HL-60 (cell line): ENCODE results near the gene MSI2.

Experiments used
- CTCF ChIP-seq: IDR thresholded peaks from one replicate; pipeline ENCODE4 v1.5.1; 2011; ENCODE audit warnings: low read length, control low read depth, inconsistent platforms; ENCODE audit not compliant: insufficient read depth
- POLR2AphosphoS5 ChIP-seq: IDR thresholded peaks from 2 replicates; pipeline ENCODE4 v1.6.1; 2012; ENCODE audit warnings: low read depth
- TF ChIP-seq, protein P1 (sequence below): IDR thresholded peaks from 2 replicates; pipeline ENCODE4 v1.6.1; 2012; ENCODE audit warnings: low read depth; ENCODE audit not compliant: insufficient replicate concordance

GRCh38 chr17:57268181-57268580 lies 11.9 kb downstream of the MSI2 start:
- TF ChIP-seq CTCF: no peak
- TF ChIP-seq, protein P1, sequence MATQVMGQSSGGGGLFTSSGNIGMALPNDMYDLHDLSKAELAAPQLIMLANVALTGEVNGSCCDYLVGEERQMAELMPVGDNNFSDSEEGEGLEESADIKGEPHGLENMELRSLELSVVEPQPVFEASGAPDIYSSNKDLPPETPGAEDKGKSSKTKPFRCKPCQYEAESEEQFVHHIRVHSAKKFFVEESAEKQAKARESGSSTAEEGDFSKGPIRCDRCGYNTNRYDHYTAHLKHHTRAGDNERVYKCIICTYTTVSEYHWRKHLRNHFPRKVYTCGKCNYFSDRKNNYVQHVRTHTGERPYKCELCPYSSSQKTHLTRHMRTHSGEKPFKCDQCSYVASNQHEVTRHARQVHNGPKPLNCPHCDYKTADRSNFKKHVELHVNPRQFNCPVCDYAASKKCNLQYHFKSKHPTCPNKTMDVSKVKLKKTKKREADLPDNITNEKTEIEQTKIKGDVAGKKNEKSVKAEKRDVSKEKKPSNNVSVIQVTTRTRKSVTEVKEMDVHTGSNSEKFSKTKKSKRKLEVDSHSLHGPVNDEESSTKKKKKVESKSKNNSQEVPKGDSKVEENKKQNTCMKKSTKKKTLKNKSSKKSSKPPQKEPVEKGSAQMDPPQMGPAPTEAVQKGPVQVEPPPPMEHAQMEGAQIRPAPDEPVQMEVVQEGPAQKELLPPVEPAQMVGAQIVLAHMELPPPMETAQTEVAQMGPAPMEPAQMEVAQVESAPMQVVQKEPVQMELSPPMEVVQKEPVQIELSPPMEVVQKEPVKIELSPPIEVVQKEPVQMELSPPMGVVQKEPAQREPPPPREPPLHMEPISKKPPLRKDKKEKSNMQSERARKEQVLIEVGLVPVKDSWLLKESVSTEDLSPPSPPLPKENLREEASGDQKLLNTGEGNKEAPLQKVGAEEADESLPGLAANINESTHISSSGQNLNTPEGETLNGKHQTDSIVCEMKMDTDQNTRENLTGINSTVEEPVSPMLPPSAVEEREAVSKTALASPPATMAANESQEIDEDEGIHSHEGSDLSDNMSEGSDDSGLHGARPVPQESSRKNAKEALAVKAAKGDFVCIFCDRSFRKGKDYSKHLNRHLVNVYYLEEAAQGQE: no peak
- no peak for TF ChIP-seq POLR2AphosphoS5
